Measurements from ENCODE around the gene CCDC30.
A peak's percentile ranks its signal among the peaks of the same experiment; 100 is the strongest.
"Not testable (repeated sequence)": the region's sequence is repeated elsewhere in the genome, so short reads cannot be mapped to it uniquely, and the experiment has no call there.

CCDC30 gene

GRCh38 chr1:42601472-42601871 lies 138.4 kb downstream of the CCDC30 start:
- no peak overlapping the region for H3K4me3 ChIP-seq (ENCODE audit: low read length)
- DNase-seq (ENCODE audit: low read depth, low spot score): no peak

- no peak for DNase-seq (ENCODE audit: low read depth, low spot score)
- H3K4me3 ChIP-seq (ENCODE audit: low read length): no peak overlapping the region
Observed at GRCh38 chr1:42613803-42614131, 150.7 kb downstream of the CCDC30 start.

- DNase-seq (ENCODE audit: low read depth, low spot score): no peak
- H3K4me3 ChIP-seq (ENCODE audit: low read length): no peak overlapping the region
Observed at GRCh38 chr1:42618866-42619265, 155.8 kb downstream of the CCDC30 start.

- H3K4me3 ChIP-seq (ENCODE audit: low read length): no peak overlapping the region
- no peak for DNase-seq (ENCODE audit: low read depth, low spot score)
Observed at GRCh38 chr1:42620307-42620706, 157.2 kb downstream of the CCDC30 start.

- DNase-seq (ENCODE audit: low read depth, low spot score); H3K4me3 ChIP-seq (ENCODE audit: low read length): not testable (repeated sequence)
Observed at GRCh38 chr1:42621180-42621579, 158.1 kb downstream of the CCDC30 start.

- not testable (repeated sequence) for H3K4me3 ChIP-seq (ENCODE audit: low read length); DNase-seq (ENCODE audit: low read depth, low spot score)
Observed at GRCh38 chr1:42627205-42627604, 164.1 kb downstream of the CCDC30 start.

- no peak for DNase-seq (ENCODE audit: low read depth, low spot score)
Observed at GRCh38 chr1:42639116-42639515, 176.0 kb downstream of the CCDC30 start.

GRCh38 chr1:42646056-42646455 lies 183.0 kb downstream of the CCDC30 start:
- no peak overlapping the region for H3K4me3 ChIP-seq (ENCODE audit: low read length)
- DNase-seq (ENCODE audit: low read depth, low spot score): no peak

More at GRCh38 chr1:42639116-42639515, 176.0 kb downstream of the CCDC30 start:
- no peak overlapping the region for H3K4me3 ChIP-seq (ENCODE audit: low read length)

GRCh38 chr1:42657201-42657600 lies 194.1 kb downstream of the CCDC30 start:
- peak overlapping the region; percentile 80 for H3K4me3 ChIP-seq (ENCODE audit: low read length)

GRCh38 chr1:42657981-42658876 lies 195.1 kb downstream of the CCDC30 start, which contains the start of gene PPIH:
Gene PPIH (plus strand): TSS chr1:42658423. CDS start chr1:42658447, 24 bp downstream.
- DNase-seq (ENCODE audit: low read depth, low spot score): peak; percentile 94

More at GRCh38 chr1:42657201-42657600, 194.1 kb downstream of the CCDC30 start:
- DNase-seq (ENCODE audit: low read depth, low spot score): no peak

GRCh38 chr1:42658877-42659337 lies 195.8 kb downstream of the CCDC30 start:
- H3K4me3 ChIP-seq (ENCODE audit: low read length): peak overlapping the region; percentile 80
- no peak for DNase-seq (ENCODE audit: low read depth, low spot score)

More at GRCh38 chr1:42657981-42658876, 195.1 kb downstream of the CCDC30 start, which contains the start of gene PPIH:
- peak within 1 kb of the TSS; percentile 80 for H3K4me3 ChIP-seq (ENCODE audit: low read length)

GRCh38 chr1:42660907-42661500 lies 197.9 kb downstream of the CCDC30 start:
- no peak for DNase-seq (ENCODE audit: low read depth, low spot score)
- no peak overlapping the region for H3K4me3 ChIP-seq (ENCODE audit: low read length)

- no peak overlapping the region for H3K4me3 ChIP-seq (ENCODE audit: low read length)
- DNase-seq (ENCODE audit: low read depth, low spot score): no peak
Observed at GRCh38 chr1:42669936-42670335, 206.8 kb downstream of the CCDC30 start.

- no peak overlapping the region for H3K4me3 ChIP-seq (ENCODE audit: low read length)
- no peak for DNase-seq (ENCODE audit: low read depth, low spot score)
Observed at GRCh38 chr1:42670425-42670824, 207.3 kb downstream of the CCDC30 start.

- no peak for DNase-seq (ENCODE audit: low read depth, low spot score)
- no peak overlapping the region for H3K4me3 ChIP-seq (ENCODE audit: low read length)
Observed at GRCh38 chr1:42674214-42674613, 211.1 kb downstream of the CCDC30 start.

GRCh38 chr1:42674682-42675081 lies 211.6 kb downstream of the CCDC30 start:
- no peak overlapping the region for H3K4me3 ChIP-seq (ENCODE audit: low read length)
- no peak for DNase-seq (ENCODE audit: low read depth, low spot score)

GRCh38 chr1:42675467-42675866 lies 212.4 kb downstream of the CCDC30 start:
- no peak for DNase-seq (ENCODE audit: low read depth, low spot score)
- no peak overlapping the region for H3K4me3 ChIP-seq (ENCODE audit: low read length)

GRCh38 chr1:42676534-42677087 lies 213.5 kb downstream of the CCDC30 start:
- H3K4me3 ChIP-seq (ENCODE audit: low read length): no peak overlapping the region

GRCh38 chr1:42679364-42679983 lies 216.4 kb downstream of the CCDC30 start:
- DNase-seq (ENCODE audit: low read depth, low spot score): no peak
- no peak overlapping the region for H3K4me3 ChIP-seq (ENCODE audit: low read length)

More at GRCh38 chr1:42676534-42677087, 213.5 kb downstream of the CCDC30 start:
- no peak for DNase-seq (ENCODE audit: low read depth, low spot score)

Data from Jurkat, Clone E6-1 (cell line).